Neural cell (in vitro differentiated cells): Measurements from ENCODE around the gene CADPS2. TPM values are rescaled to one million over a fixed set of nuclear protein-coding genes. Genes with fewer than 3 reads are reported as not detected.

Experiments
- H2AFZ ChIP-seq: fragments of 200-600, 300-800 bp; sonication (generic), shearing (Covaris generic); 2 replicates; pipeline ENCODE4 v1.6.0; 2014; ENCODE audit warnings: low read depth, mild to moderate bottlenecking, antibody characterized with exemption, low read length, moderate library complexity
- H3F3A ChIP-seq: fragments of 200-600 bp; shearing (Covaris generic); 2 replicates; pipeline ENCODE4 v1.6.1; 2016; ENCODE audit warnings: mild to moderate bottlenecking, moderate library complexity, mixed read lengths, antibody characterized with exemption, low read length; ENCODE audit not compliant: insufficient read depth, poor library complexity, severe bottlenecking
- H3K27ac ChIP-seq: fragments of 200-600, 300-800 bp; sonication (generic), shearing (Covaris generic); 2 replicates; pipeline ENCODE4 v1.5.1; 2014; ENCODE audit warnings: mild to moderate bottlenecking, low read length, moderate library complexity
- H3K27me3 ChIP-seq: fragments of 300-800, 200-600 bp; sonication (generic), shearing (Covaris generic); 2 replicates; pipeline ENCODE4 v1.6.0; 2014; ENCODE audit warnings: mild to moderate bottlenecking, low read depth, low read length, moderate library complexity; ENCODE audit not compliant: insufficient read depth
- H3K36me3 ChIP-seq: fragments of 300-800, 200-600 bp; sonication (generic), shearing (Covaris generic); 2 replicates; pipeline ENCODE4 v1.5.1; 2014; ENCODE audit warnings: mild to moderate bottlenecking, antibody characterized with exemption, low read length, moderate library complexity; ENCODE audit not compliant: insufficient read depth
- H3K4me2 ChIP-seq: fragments of 300-800, 200-600 bp; sonication (generic), shearing (Covaris generic); 2 replicates; pipeline ENCODE4 v1.6.0; 2014; ENCODE audit warnings: mild to moderate bottlenecking, low read length
- H3K4me3 ChIP-seq: fragments of 300-800, 200-600 bp; sonication (generic), shearing (Covaris generic); 2 replicates; pipeline ENCODE4 v1.5.1; 2014; ENCODE audit warnings: mild to moderate bottlenecking, low read length, moderate library complexity
- H3K79me2 ChIP-seq: fragments of 200-600 bp; shearing (Covaris generic); replicated peaks from 2 replicates; pipeline ENCODE4 v1.6.0; 2014; ENCODE audit warnings: mild to moderate bottlenecking, low read length, moderate library complexity; ENCODE audit not compliant: insufficient read depth
- H3K9ac ChIP-seq: fragments of 300-800, 200-600 bp; sonication (generic), shearing (Covaris generic); 2 replicates; pipeline ENCODE4 v1.6.1; 2016; ENCODE audit warnings: mild to moderate bottlenecking, low read length, mixed read lengths
- H3K9me2 ChIP-seq: fragments of 200-600 bp; shearing (Covaris generic); 2 replicates; pipeline ENCODE4 v1.6.1; 2016; ENCODE audit warnings: mild to moderate bottlenecking, low read length, mixed read lengths; ENCODE audit not compliant: insufficient read depth
- H3K9me3 ChIP-seq: fragments of 200-600, 300-800 bp; sonication (generic), shearing (Covaris generic); 2 replicates; pipeline ENCODE4 v1.6.1; 2016; ENCODE audit warnings: mild to moderate bottlenecking, mixed run types, low read length, moderate library complexity, mixed read lengths
- H4K20me1 ChIP-seq: fragments of 200-600 bp; shearing (Covaris generic); 2 replicates; pipeline ENCODE4 v1.6.1; 2016; ENCODE audit warnings: mild to moderate bottlenecking, mixed run types; ENCODE audit not compliant: insufficient read depth
- EP300 ChIP-seq: fragments of 450-650 bp; conservative IDR thresholded peaks from 2 replicates; pipeline ENCODE4 v1.6.1; 2014; ENCODE audit warnings: antibody characterized with exemption, mild to moderate bottlenecking, moderate library complexity; ENCODE audit not compliant: poor library complexity, severe bottlenecking
- EZH2 ChIP-seq: fragments of 200-600, 300-800 bp; shearing (Covaris generic), sonication (generic); IDR thresholded peaks from 2 replicates; pipeline ENCODE4 v1.6.1; 2014; ENCODE audit warnings: antibody characterized with exemption, low read length, borderline replicate concordance, mild to moderate bottlenecking; ENCODE audit not compliant: insufficient read depth, poor library complexity, severe bottlenecking
- MXI1 ChIP-seq: fragments of 450-650 bp; conservative IDR thresholded peaks from 2 replicates; pipeline ENCODE4 v1.6.1; 2014; ENCODE audit warnings: antibody characterized with exemption, mild to moderate bottlenecking; ENCODE audit not compliant: poor library complexity, severe bottlenecking
- POLR2AphosphoS5 ChIP-seq: IDR thresholded peaks from 2 replicates; pipeline ENCODE4 v1.6.1; 2012
- RAD21 ChIP-seq: fragments of 450-650 bp; conservative IDR thresholded peaks from 2 replicates; pipeline ENCODE4 v1.6.1; 2014; ENCODE audit warnings: antibody characterized with exemption, mild to moderate bottlenecking, moderate library complexity
- SMC3 ChIP-seq: fragments of 450-650 bp; conservative IDR thresholded peaks from 2 replicates; pipeline ENCODE4 v1.6.1; 2014; ENCODE audit warnings: antibody characterized with exemption, mild to moderate bottlenecking, moderate library complexity; ENCODE audit not compliant: poor library complexity
- TAF1 ChIP-seq: IDR thresholded peaks from 2 replicates; pipeline ENCODE4 v1.6.1; 2012; ENCODE audit warnings: low read depth
- polyA plus RNA-seq: library from polyadenylated mRNA; depleted of rRNA; stranded (reverse); fragments of >200 nt; gene quantifications from 2 replicates; pipeline ENCODE4 v1.2.3, GENCODE V29; 2014
- TF ChIP-seq, protein P1 (sequence below): fragments of 450-650 bp; IDR thresholded peaks from 2 replicates; pipeline ENCODE4 v1.5.1; 2014; ENCODE audit warnings: antibody characterized with exemption, mild to moderate bottlenecking, moderate library complexity; ENCODE audit not compliant: poor library complexity, severe bottlenecking
- TF ChIP-seq, protein P2 (sequence below): IDR thresholded peaks from 2 replicates; pipeline ENCODE4 v1.6.1; 2012; ENCODE audit warnings: borderline replicate concordance

Gene CADPS2
- polyA plus RNA-seq, 1 donor from 2014 or later, result 5.9 TPM

DNA sequence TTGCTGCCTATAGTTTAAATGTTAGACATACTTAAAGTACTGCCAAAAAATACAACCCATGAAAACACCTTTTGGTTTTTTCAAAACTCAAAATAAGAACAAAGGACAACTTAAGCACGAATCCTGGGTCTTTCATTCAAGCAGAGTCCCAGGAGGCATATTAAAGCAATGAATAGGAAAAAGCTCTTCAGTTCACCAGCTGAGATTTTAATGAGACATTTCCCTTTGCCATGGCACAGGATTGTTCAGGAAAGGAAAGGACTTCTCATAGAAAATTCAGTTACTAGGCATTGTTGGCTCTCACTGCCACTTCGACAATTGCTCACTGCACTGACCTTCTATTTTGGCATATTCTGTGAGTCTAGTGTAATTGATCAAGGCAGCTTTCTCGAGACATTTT lies 448.3 kb downstream of the CADPS2 start:
- no peaks in the 10 kb centered on the region for H3K9me3 ChIP-seq
- H4K20me1 ChIP-seq, result no peaks in the 10 kb centered on the region
- no peaks in the 10 kb centered on the region for H3F3A ChIP-seq
- no peak overlapping the region for H3K27ac ChIP-seq
- no peaks in the 10 kb centered on the region for H3K27me3 ChIP-seq
- no peak overlapping the region for H2AFZ ChIP-seq
- no peaks in the 10 kb centered on the region for H3K36me3 ChIP-seq
- H3K9me2 ChIP-seq, result no peaks in the 10 kb centered on the region
- H3K9ac ChIP-seq, result no peak overlapping the region
- no peak overlapping the region for H3K4me3 ChIP-seq
- TF ChIP-seq SMC3 (no peak), RAD21 (no peak), POLR2AphosphoS5 (no peak), TAF1 (no peak), EZH2 (no peak), MXI1 (no peak), EP300 (no peak)
- TF ChIP-seq, protein P1, sequence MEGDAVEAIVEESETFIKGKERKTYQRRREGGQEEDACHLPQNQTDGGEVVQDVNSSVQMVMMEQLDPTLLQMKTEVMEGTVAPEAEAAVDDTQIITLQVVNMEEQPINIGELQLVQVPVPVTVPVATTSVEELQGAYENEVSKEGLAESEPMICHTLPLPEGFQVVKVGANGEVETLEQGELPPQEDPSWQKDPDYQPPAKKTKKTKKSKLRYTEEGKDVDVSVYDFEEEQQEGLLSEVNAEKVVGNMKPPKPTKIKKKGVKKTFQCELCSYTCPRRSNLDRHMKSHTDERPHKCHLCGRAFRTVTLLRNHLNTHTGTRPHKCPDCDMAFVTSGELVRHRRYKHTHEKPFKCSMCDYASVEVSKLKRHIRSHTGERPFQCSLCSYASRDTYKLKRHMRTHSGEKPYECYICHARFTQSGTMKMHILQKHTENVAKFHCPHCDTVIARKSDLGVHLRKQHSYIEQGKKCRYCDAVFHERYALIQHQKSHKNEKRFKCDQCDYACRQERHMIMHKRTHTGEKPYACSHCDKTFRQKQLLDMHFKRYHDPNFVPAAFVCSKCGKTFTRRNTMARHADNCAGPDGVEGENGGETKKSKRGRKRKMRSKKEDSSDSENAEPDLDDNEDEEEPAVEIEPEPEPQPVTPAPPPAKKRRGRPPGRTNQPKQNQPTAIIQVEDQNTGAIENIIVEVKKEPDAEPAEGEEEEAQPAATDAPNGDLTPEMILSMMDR, result no peak
- TF ChIP-seq, protein P2, sequence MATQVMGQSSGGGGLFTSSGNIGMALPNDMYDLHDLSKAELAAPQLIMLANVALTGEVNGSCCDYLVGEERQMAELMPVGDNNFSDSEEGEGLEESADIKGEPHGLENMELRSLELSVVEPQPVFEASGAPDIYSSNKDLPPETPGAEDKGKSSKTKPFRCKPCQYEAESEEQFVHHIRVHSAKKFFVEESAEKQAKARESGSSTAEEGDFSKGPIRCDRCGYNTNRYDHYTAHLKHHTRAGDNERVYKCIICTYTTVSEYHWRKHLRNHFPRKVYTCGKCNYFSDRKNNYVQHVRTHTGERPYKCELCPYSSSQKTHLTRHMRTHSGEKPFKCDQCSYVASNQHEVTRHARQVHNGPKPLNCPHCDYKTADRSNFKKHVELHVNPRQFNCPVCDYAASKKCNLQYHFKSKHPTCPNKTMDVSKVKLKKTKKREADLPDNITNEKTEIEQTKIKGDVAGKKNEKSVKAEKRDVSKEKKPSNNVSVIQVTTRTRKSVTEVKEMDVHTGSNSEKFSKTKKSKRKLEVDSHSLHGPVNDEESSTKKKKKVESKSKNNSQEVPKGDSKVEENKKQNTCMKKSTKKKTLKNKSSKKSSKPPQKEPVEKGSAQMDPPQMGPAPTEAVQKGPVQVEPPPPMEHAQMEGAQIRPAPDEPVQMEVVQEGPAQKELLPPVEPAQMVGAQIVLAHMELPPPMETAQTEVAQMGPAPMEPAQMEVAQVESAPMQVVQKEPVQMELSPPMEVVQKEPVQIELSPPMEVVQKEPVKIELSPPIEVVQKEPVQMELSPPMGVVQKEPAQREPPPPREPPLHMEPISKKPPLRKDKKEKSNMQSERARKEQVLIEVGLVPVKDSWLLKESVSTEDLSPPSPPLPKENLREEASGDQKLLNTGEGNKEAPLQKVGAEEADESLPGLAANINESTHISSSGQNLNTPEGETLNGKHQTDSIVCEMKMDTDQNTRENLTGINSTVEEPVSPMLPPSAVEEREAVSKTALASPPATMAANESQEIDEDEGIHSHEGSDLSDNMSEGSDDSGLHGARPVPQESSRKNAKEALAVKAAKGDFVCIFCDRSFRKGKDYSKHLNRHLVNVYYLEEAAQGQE, result no peak
- H3K79me2 ChIP-seq, result no peaks in the 10 kb centered on the region
- H3K4me2 ChIP-seq, result no peak overlapping the region

DNA sequence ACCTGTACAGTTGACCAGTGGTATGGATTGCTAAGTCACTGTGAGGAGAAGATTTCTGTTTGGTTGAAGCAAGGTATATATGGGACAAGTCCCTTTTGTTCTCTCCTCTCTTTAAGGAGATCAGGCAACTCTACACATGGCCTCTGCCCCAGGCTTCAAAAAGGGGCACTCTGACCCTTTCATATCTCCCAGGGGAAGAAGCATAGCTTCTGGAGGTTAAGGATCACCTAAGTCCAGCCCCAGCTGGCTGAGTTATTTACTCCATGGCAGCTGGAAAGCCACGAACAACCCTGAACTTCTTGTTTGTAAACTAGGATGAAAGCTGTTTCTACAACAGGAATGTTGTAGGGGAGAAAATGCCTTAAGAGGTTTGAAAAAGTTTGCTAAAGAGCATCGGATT lies 452.5 kb downstream of the CADPS2 start:
- no peaks in the 10 kb centered on the region for H3K9me3 ChIP-seq
- H3K9me2 ChIP-seq, result no peaks in the 10 kb centered on the region
- TF ChIP-seq EZH2 (no peak), RAD21 (no peak)
- TF ChIP-seq, protein P2, result no peak
- H3K4me2 ChIP-seq, result no peak overlapping the region
- H3K9ac ChIP-seq, result no peak overlapping the region
- no peaks in the 10 kb centered on the region for H3K36me3 ChIP-seq
- H4K20me1 ChIP-seq, result no peaks in the 10 kb centered on the region
- no peaks in the 10 kb centered on the region for H3K27me3 ChIP-seq
- no peak overlapping the region for H3K4me3 ChIP-seq
- no peaks in the 10 kb centered on the region for H3F3A ChIP-seq
- no peak overlapping the region for H3K27ac ChIP-seq
- H3K79me2 ChIP-seq, result no peaks in the 10 kb centered on the region
- H2AFZ ChIP-seq, result no peak overlapping the region
